Mucosa of descending colon (tissue), 3 donors: Measurements from ENCODE around the gene ZFYVE16. TPM values are rescaled to one million over a fixed set of nuclear protein-coding genes. Genes with fewer than 3 reads are reported as not detected.

Experiments used
- total RNA-seq, 3 donors: library from RNA; stranded (reverse); fragmentation: NEBNext Ultra II Directional in 2 of 3; extraction: Animal tissue kit (Norgen Biotek cat#: 25700) in 2 of 3; gene quantifications; one replicate each; pipeline versions ENCODE4 v1.2.1 to v1.2.4, GENCODE V29; 2021 to 2023
- donor health status: DM: no; HTN: no; CAD: no; lungs with moderate emphysema.
- donor health status: DM: no; HTN: no; CAD: no.
- donor health status: DM: no; HTN: yes; CAD: no.

The ZFYVE16 gene
- total RNA-seq, 3 donors from 2014 or later: 32.4 to 56.9 (median 52.2) TPM

Other genes starting within 250 kb of the ZFYVE16 start
- gene SERINC5, start 152.0 kb upstream of the ZFYVE16 start, total RNA-seq: 100 to 1,000 TPM in 2 of 3 donors, 10 to 100 TPM in 1; 66.6 to 153 (median 126) TPM
- not detected for gene SPZ1, start 88.1 kb upstream of the ZFYVE16 start, total RNA-seq
- gene FAM151B, start 80.0 kb downstream of the ZFYVE16 start, total RNA-seq: 1 to 10 TPM; 1.2 to 3.2 (median 1.5) TPM
- not detected for gene ANKRD34B, start 162.2 kb downstream of the ZFYVE16 start, total RNA-seq
- gene MSH3, start 246.6 kb downstream of the ZFYVE16 start, total RNA-seq: 10 to 100 TPM; 16.8 to 20.0 (median 17.1) TPM
- 10 to 100 TPM; 15.3 to 35.9 (median 18.6) TPM for gene DHFR, start 246.9 kb downstream of the ZFYVE16 start, total RNA-seq